IPS DF 19.7 (cell line): ENCODE measurements around the gene WFDC11.

Experiments
- DNase-seq: peaks from one replicate; pipeline ENCODE4 v3.0.0-alpha.2; 2013; ENCODE audit warnings: low read depth, low spot score

The WFDC11 gene

DNA sequence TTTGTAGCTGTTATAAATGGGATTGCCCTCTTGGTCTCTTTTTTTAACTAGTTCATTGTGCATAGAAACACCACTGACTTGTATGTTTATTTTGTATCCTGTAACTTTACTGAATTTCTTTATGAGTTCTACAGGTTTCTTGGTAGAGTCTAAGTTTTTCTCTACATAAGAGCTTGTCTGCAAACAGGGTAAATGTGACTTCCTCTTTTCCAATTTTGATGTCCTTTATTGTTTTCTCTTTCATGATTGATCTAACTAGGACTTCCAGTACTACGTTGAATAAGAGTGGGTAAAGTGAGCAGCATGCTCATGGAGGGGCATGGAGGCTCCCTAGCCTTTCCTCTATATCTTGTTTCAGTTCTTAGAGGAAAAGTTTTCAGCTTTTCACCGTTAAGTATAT, 43.5 kb downstream of the WFDC11 start:
- DNase-seq = no peak

DNA sequence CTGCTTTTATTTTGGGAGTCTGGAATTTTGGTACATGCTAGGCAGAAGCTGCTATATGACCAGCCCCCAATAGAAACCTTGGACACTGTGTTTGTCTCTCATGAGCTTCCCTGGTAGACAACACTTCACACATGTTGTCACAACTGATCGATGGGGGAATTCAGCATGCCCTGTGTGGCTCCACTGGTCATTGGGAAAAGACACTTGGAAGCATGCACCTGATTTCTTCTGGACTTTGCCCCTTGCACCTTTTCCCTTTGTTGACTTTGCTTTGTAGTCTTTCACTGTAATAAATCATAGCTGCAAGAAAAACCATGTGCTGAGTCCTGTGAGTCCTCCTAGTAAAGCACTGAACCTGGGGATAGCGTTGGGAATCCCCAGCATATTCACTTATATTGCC, 48.4 kb downstream of the WFDC11 start:
- DNase-seq = no peak

DNA sequence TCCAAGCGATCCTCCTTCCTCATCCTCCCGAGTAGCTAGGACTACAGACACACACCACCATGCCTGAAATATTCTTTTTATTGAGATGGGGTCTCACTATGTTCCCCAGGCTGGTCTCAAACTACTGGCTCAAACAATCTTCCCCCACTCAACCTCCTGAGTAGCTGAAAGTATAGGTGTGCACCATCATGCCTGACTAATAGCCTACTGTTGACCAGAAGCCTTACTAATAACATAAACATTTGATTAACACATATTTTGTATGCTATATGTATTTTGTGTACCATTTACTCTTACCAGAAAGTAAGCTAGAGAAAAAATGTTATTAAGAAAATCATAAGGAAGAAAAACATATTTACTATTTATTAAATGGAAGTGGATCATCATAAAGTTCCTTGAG, 52.4 kb downstream of the WFDC11 start:
- no peak for DNase-seq

DNA sequence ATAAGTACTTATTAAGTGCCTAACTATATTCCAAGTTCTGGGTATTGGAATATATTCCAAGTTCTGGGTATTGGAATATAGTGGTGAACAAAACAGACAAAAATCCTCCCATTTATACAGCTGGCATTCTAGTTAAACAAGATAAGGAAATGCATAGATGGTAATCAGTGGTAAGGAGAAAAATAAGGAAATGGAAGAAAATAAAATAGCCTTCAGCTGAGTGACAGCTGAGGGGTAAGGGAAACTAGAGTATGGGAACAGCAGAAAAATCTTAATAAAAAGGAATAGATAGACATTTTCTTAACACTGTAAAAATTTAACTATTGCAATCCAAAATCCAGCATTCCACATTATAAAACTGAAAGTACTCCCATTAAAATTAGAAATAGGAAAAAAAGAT, 57.7 kb downstream of the WFDC11 start:
- DNase-seq = no peak

DNA sequence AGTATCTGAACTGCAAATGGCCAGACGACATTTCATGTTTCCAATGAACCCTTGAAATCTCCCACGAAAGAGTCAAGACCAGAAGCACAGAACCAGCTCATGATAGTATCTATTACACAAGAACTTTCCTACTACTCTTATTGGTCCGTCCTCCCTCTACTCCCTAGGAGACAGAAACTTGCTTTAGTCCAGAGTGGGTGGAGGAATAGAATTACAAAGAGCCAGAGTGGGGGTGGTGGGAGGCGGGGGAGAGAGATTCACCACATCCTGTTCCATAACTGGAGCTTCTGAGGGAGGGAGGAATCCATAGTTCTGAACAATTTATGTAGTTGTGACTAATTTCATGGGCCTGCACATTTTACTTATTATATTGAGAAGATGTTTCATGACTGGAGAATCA, 59.0 kb downstream of the WFDC11 start:
- no peak for DNase-seq

DNA sequence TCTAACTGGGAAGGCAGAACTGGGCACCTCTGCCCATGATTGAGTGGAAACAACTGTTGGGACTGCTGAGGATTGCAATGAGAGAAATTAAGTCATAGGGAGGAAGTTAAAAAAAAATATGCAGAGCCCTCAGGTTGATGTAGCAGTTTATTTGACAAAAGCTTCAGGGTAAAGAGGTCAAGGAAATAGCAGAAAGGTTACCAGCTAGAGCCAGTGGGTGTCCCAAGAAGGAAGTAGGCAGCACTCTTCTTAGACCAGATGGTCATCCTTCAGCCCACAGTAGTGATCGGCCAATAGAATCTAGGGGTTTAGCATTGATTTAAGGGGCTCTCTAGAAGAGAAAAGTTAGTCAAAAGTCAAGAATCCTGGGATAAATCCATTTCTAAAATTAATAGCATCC, 62.2 kb downstream of the WFDC11 start:
- DNase-seq = no peak
